Muscle layer of colon (tissue), 2 donors: ENCODE data around the gene ATP2C1.

ENCODE experiments used
- H3K27ac ChIP-seq: one replicate; pipeline ENCODE4 v1.7.0; 2013; ENCODE audit warnings: low read depth, mild to moderate bottlenecking, low read length, moderate library complexity
- H3K27me3 ChIP-seq, 2 donors: one replicate each; pipeline ENCODE4 v1.7.0; 2013; ENCODE audit warnings: low read length in 2 of 2, mild to moderate bottlenecking in 2 of 2; ENCODE audit not compliant: insufficient read depth in 2 of 2, control insufficient read depth in 1 of 2
- H3K36me3 ChIP-seq: one replicate; pipeline ENCODE4 v1.7.0; 2013; ENCODE audit warnings: mild to moderate bottlenecking, low read length; ENCODE audit not compliant: insufficient read depth
- H3K4me1 ChIP-seq: one replicate; pipeline ENCODE4 v1.7.0; 2013; ENCODE audit warnings: mild to moderate bottlenecking, low read length; ENCODE audit not compliant: insufficient read depth
- H3K4me3 ChIP-seq, 2 donors: one replicate each; pipeline ENCODE4 v1.7.0; 2013; ENCODE audit warnings: low read length in 2 of 2, low read depth in 1 of 2, mild to moderate bottlenecking in 1 of 2, moderate library complexity in 1 of 2
- H3K9ac ChIP-seq: one replicate; pipeline ENCODE4 v1.7.0; 2013; ENCODE audit warnings: low read length
- H3K9me3 ChIP-seq: one replicate; pipeline ENCODE4 v1.7.0; 2013; ENCODE audit warnings: mild to moderate bottlenecking, low read length
- donor health status: abdominal sarcoma.
- donor health status: Adenocarcinoma of cecum.

The ATP2C1 gene

DNA sequence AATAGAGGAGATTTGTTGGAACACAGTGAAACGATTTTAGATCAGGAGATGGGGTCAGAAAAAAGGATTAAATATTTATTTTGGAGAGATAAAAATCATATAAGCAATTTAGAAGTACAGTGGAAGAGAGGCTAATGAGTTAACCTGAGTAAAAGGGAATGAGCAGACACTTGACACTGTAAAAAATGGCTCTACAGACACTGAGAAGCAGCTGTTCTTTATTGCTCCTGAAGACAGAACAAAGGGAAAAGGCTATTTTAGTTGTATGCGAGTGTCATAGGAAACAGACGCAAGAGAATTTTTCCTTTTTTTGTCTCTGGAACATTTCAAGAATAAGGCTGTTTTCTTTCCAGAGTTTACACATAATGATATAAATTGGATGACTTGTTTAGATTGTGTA, 98.5 kb downstream of the ATP2C1 start:
- Histone ChIP-seq H3K36me3 (peaks cover 15% of the 10 kb centered on the region), H3K27ac (no peak overlapping the region)

DNA sequence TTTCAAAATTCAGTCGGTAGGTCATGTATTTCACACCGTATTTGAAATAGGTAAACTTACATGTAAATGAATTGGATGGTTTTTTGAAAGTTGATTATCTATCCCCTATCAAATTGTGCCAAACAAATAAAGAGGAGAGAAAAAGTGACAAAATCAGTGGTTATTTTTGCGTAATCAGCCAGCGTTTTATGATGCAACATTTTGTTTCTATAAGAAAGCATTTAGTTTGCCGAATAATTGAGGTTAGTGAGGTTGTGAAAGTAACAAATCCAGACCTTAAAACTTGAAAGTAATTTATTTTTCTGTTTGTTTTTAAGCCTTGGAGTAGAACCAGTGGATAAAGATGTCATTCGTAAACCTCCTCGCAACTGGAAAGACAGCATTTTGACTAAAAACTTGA, 103.4 kb downstream of the ATP2C1 start:
- Histone ChIP-seq H3K4me3 (no peak overlapping the region), H3K27me3 (no peaks in the 10 kb centered on the region), H3K36me3 (peaks cover 17% of the 10 kb centered on the region), H3K9me3 (no peaks in the 10 kb centered on the region), H3K9ac (no peak overlapping the region), H3K4me1 (no peaks in the 10 kb centered on the region), H3K27ac (no peak overlapping the region)

More for the DNA sequence above, 98.5 kb downstream of the ATP2C1 start:
- H3K4me1 ChIP-seq, result no peaks in the 10 kb centered on the region
- H3K27me3 ChIP-seq, result no peaks in the 10 kb centered on the region
- H3K4me3 ChIP-seq, result no peak overlapping the region
- no peaks in the 10 kb centered on the region for H3K9me3 ChIP-seq
- H3K9ac ChIP-seq, result no peak overlapping the region

- peaks cover 14% of the 10 kb centered on the region for H3K36me3 ChIP-seq
- no peaks in the 10 kb centered on the region for H3K27me3 ChIP-seq
- H3K4me3 ChIP-seq, result no peak overlapping the region
- no peak overlapping the region for H3K9ac ChIP-seq
- H3K4me1 ChIP-seq, result no peaks in the 10 kb centered on the region
- no peak overlapping the region for H3K27ac ChIP-seq
- no peaks in the 10 kb centered on the region for H3K9me3 ChIP-seq
These were observed 107.2 kb downstream of the ATP2C1 start for GRCh38 chr3:131001071-131001470.

DNA sequence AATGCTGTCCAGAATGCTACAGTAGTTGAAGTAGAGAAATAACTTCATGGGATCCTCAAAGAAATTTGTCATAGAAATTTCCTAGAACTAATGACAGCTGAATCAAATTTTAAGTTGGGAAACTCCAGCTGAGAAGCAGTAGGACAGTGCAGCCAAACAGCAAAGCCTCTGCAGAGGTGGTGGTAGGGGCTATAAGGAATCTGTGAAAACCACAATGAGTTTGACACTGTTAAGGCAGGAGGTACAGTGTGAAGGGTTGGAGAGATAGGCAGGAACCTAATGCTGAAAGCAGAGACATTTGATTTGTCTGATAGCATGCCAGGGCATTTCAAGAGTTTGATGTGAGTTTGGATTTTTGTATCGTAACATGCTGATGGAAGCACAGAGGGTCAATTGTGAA, 110.7 kb downstream of the ATP2C1 start:
- Histone ChIP-seq H3K4me1 (no peaks in the 10 kb centered on the region), H3K27ac (no peak overlapping the region), H3K36me3 (no peaks in the 10 kb centered on the region), H3K9me3 (no peaks in the 10 kb centered on the region), H3K9ac (no peak overlapping the region), H3K27me3 (no peaks in the 10 kb centered on the region), H3K4me3 (no peak overlapping the region)

GRCh38 chr3:131007256-131007655, 113.4 kb downstream of the ATP2C1 start:
- H3K36me3 ChIP-seq, result peaks cover 9% of the 10 kb centered on the region
- H3K9ac ChIP-seq, result no peak overlapping the region
- H3K9me3 ChIP-seq, result no peaks in the 10 kb centered on the region
- H3K27ac ChIP-seq, result no peak overlapping the region
- H3K27me3 ChIP-seq, result no peaks in the 10 kb centered on the region
- H3K4me1 ChIP-seq, result no peaks in the 10 kb centered on the region
- H3K4me3 ChIP-seq, result no peak overlapping the region

DNA sequence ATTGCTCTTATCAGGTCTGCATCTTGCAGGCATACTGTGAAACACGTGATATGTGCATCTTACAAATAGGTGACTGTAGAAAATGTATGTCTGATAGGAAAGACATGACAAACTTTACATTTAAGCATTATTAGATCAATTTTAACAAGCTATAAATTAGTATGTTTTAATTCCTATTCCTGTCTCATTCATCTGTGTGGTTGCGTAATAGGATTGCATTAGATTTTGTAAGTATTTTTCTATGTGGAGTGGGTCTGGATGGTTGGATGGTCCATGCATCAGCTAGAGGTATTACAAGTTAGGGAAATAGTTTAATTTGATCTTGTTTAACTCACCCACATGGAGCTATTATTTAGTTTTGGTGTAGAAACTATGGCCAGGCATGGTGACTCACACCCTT, 113.9 kb downstream of the ATP2C1 start:
- Histone ChIP-seq H3K27me3 (no peaks in the 10 kb centered on the region), H3K4me1 (no peaks in the 10 kb centered on the region), H3K36me3 (peaks cover 14% of the 10 kb centered on the region), H3K4me3 (no peak overlapping the region), H3K9ac (no peak overlapping the region), H3K27ac (no peak overlapping the region), H3K9me3 (no peaks in the 10 kb centered on the region)

DNA sequence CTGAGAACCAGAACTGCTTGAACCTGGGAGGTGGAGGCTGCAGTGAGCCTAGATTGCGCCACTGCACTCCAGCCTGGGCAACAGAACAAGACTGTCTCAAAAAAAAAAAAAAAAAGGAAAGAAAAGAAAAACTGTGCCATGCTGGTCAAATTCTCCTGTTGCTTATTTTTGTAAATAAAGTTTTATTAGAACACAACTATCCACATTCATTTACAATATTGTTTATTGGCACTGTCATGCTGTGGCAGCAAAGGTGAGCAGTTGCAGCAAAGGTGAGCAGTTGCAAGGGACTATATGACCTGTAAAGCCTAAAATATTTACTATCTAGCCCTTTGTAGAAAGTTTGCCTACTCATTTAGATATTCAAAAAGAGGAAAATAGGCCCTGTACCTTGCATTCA, 114.4 kb downstream of the ATP2C1 start:
- H3K4me3 ChIP-seq, result no peak overlapping the region
- no peaks in the 10 kb centered on the region for H3K4me1 ChIP-seq
- no peaks in the 10 kb centered on the region for H3K27me3 ChIP-seq
- H3K9me3 ChIP-seq, result no peaks in the 10 kb centered on the region
- no peak overlapping the region for H3K9ac ChIP-seq
- H3K27ac ChIP-seq, result no peak overlapping the region
- H3K36me3 ChIP-seq, result peaks cover 17% of the 10 kb centered on the region

GRCh38 chr3:131009698-131010097, 115.8 kb downstream of the ATP2C1 start:
- Histone ChIP-seq H3K4me3 (no peak overlapping the region), H3K9ac (no peak overlapping the region), H3K27me3 (no peaks in the 10 kb centered on the region), H3K9me3 (no peaks in the 10 kb centered on the region), H3K36me3 (peaks cover 26% of the 10 kb centered on the region), H3K4me1 (no peaks in the 10 kb centered on the region), H3K27ac (no peak overlapping the region)

- Histone ChIP-seq H3K27me3 (no peaks in the 10 kb centered on the region), H3K4me1 (peaks cover 26% of the 10 kb centered on the region), H3K9ac (no peak overlapping the region), H3K9me3 (no peaks in the 10 kb centered on the region), H3K27ac (no peak overlapping the region), H3K4me3 (no peak overlapping the region), H3K36me3 (peaks cover 35% of the 10 kb centered on the region)
These were observed 125.1 kb downstream of the ATP2C1 start for GRCh38 chr3:131018970-131019369.

- H3K4me3 ChIP-seq, result no peak overlapping the region
- no peak overlapping the region for H3K27ac ChIP-seq
- H3K27me3 ChIP-seq, result no peaks in the 10 kb centered on the region
- peaks cover 25% of the 10 kb centered on the region for H3K36me3 ChIP-seq
- H3K9ac ChIP-seq, result no peak overlapping the region
- H3K4me1 ChIP-seq, result peaks cover 34% of the 10 kb centered on the region
- H3K9me3 ChIP-seq, result no peaks in the 10 kb centered on the region
These were observed 126.3 kb downstream of the ATP2C1 start for GRCh38 chr3:131020122-131020693.

DNA sequence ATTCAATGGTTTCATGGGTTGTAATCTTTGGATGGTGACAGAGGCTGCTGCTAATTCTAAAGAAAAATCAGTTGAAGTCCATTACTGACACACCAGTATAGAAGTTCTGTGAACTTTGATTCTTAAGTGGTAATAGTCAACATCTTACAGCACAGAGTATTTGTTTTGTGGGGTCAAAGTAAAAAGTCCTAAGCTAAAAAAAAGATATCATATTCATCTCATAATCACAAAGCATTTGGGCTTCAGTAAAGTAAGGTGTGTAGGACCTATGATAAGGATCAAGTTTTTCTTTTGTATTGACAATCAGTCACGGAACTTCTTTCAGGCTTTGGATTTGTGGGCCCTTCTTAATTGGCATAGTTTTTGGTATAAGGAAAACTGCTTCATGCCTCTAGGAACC, 131.7 kb downstream of the ATP2C1 start:
- Histone ChIP-seq H3K9me3 (no peaks in the 10 kb centered on the region), H3K36me3 (peaks cover 4% of the 10 kb centered on the region), H3K27ac (peak overlapping the region; percentile 72), H3K4me3 (peak overlapping the region; percentile 83 to 94), H3K9ac (no peak overlapping the region), H3K27me3 (no peaks in the 10 kb centered on the region), H3K4me1 (peaks cover 42% of the 10 kb centered on the region)

DNA sequence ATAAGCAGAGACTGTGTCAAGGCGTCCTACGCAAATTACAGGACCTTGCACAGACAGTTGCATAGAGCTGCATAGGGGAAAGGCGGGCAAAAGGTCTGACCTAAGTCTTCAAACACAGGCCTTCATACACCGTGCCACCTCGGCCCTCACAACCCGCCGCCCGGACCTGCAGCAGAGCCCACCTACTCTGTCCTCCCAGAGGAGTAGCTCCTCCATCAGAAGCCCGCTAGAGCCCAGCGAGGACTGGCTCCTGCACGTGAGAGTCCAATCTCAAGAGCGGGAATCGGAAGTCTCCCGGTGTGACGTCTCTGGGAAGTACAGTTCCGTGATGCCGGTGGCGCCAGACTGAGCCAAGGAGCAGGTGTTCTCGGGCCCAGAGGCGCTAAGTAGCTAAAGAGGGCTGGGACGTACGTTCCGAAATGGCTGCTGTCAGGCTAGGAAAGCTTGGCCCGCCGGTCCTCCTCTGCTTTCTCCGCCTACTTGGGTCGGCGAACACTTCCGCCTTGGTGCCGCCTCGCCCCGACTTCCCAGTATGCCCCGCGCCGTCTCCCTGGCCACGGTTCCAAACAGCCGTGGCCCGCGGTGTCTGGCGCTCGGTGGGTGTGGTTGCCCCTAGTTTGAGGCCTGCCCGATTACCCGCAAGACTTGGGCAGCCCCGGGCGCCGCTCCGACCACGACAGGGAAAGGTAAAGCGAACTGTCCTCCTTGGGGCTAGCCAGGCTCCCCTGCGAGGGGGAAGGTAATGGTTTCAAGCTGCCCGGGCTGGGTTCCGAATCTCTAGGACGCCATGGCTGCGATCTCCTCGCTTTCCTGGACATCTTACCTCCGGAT, 132.7 kb downstream of the ATP2C1 start, which contains the start of the genes ASTE1 and NEK11:
TSS of gene ASTE1 (minus strand) at position 505 of the 831 bp plus-strand sequence. CDS start 1,519 bp downstream, outside the sequence.
TSS of gene NEK11 (plus strand) at position 557 of the 831 bp plus-strand sequence. CDS start 2,832 bp downstream, outside the sequence.
- Histone ChIP-seq H3K27ac (peak within 1 kb of the TSS; percentile 72), H3K27me3 (no peaks in the 10 kb centered on the region), H3K9me3 (no peaks in the 10 kb centered on the region), H3K4me1 (peaks cover 38% of the 10 kb centered on the region), H3K36me3 (peaks cover 4% of the 10 kb centered on the region), H3K4me3 (peak within 1 kb of the TSS; percentile 83 to 94), H3K9ac (peak within 1 kb of the TSS; percentile 73)
